H9 (cell line): ENCODE data around the gene SLC5A2. TPM values are rescaled to one million over a fixed set of nuclear protein-coding genes. Genes with fewer than 3 reads are reported as not detected.
A peak's percentile ranks its signal among the peaks of the same experiment; 100 is the strongest.

Experiments
- DNase-seq: peaks from one replicate; pipeline ENCODE4 v3.0.0-alpha.2; 2017
- H2AFZ ChIP-seq: one replicate; pipeline ENCODE4 v1.6.1; 2013; ENCODE audit warnings: mild to moderate bottlenecking, low read length, control low read depth, moderate library complexity
- H2AK5ac ChIP-seq: 2 replicates; pipeline ENCODE4 v1.6.1; 2013; ENCODE audit warnings: low read length, control low read depth, mixed read lengths; ENCODE audit not compliant: insufficient read length
- H2BK120ac ChIP-seq: one replicate; pipeline ENCODE4 v1.6.1; 2013; ENCODE audit warnings: low read depth, mild to moderate bottlenecking, low read length, control low read depth, inconsistent platforms; ENCODE audit not compliant: poor library complexity, severe bottlenecking
- H2BK12ac ChIP-seq: 2 replicates; pipeline ENCODE4 v1.6.1; 2013; ENCODE audit warnings: low read length, control low read depth, mixed read lengths, low read depth; ENCODE audit not compliant: insufficient read length
- H2BK15ac ChIP-seq: 2 replicates; pipeline ENCODE4 v1.6.1; 2013; ENCODE audit warnings: low read depth, low read length, control low read depth
- H2BK20ac ChIP-seq: one replicate; pipeline ENCODE4 v1.6.1; 2013; ENCODE audit warnings: low read depth, mild to moderate bottlenecking, low read length, control low read depth, inconsistent platforms; ENCODE audit not compliant: poor library complexity, severe bottlenecking
- H2BK5ac ChIP-seq: 2 replicates; pipeline ENCODE4 v1.6.1; 2013; ENCODE audit warnings: low read length, control low read depth, mixed read lengths; ENCODE audit not compliant: insufficient read length
- H3K14ac ChIP-seq: 2 replicates; pipeline ENCODE4 v1.6.1; 2013; ENCODE audit warnings: low read length, control low read depth; ENCODE audit not compliant: insufficient read depth
- H3K18ac ChIP-seq: 2 replicates; pipeline ENCODE4 v1.6.1; 2013; ENCODE audit warnings: low read depth, mild to moderate bottlenecking, mixed read lengths, low read length, control low read depth; ENCODE audit not compliant: insufficient read length
- H3K23ac ChIP-seq: 2 replicates; pipeline ENCODE4 v1.6.1; 2013; ENCODE audit warnings: low read length, control low read depth, mixed read lengths, low read depth; ENCODE audit not compliant: insufficient read length
- H3K23me2 ChIP-seq: 2 replicates; pipeline ENCODE4 v1.6.1; 2013; ENCODE audit warnings: low read depth, mild to moderate bottlenecking, mixed read lengths, low read length, control low read depth; ENCODE audit not compliant: insufficient read length, poor library complexity, severe bottlenecking
- H3K27ac ChIP-seq: 2 replicates; pipeline ENCODE4 v1.5.1; 2013; ENCODE audit warnings: low read length, control low read depth, mixed read lengths, low read depth; ENCODE audit not compliant: insufficient read length
- H3K27me3 ChIP-seq: 2 replicates; pipeline ENCODE4 v1.6.1; 2013; ENCODE audit warnings: low read length, control low read depth, inconsistent platforms; ENCODE audit not compliant: insufficient read depth
- H3K4ac ChIP-seq: 2 replicates; pipeline ENCODE4 v1.6.1; 2013; ENCODE audit warnings: low read depth, mild to moderate bottlenecking, control low read depth, inconsistent platforms, low read length, moderate library complexity
- H3K4me1 ChIP-seq: 2 replicates; pipeline ENCODE4 v1.6.1; 2013; ENCODE audit warnings: low read length, control low read depth, inconsistent platforms; ENCODE audit not compliant: insufficient read depth
- H3K4me2 ChIP-seq: 2 replicates; pipeline ENCODE4 v1.6.1; 2013; ENCODE audit warnings: low read length, control low read depth, mixed read lengths; ENCODE audit not compliant: insufficient read length, insufficient read depth
- H3K56ac ChIP-seq: 2 replicates; pipeline ENCODE4 v1.6.1; 2013; ENCODE audit warnings: low read depth, mild to moderate bottlenecking, mixed read lengths, low read length, control low read depth; ENCODE audit not compliant: insufficient read length
- H3K79me1 ChIP-seq: 2 replicates; pipeline ENCODE4 v1.6.1; 2013; ENCODE audit warnings: low read depth, mild to moderate bottlenecking, moderate library complexity, low read length, control low read depth, inconsistent platforms; ENCODE audit not compliant: insufficient read depth, poor library complexity, severe bottlenecking
- H3K79me2 ChIP-seq: 2 replicates; pipeline ENCODE4 v1.6.1; 2013; ENCODE audit warnings: low read length, control low read depth, inconsistent platforms; ENCODE audit not compliant: insufficient read depth
- H3K9ac ChIP-seq: 2 replicates; pipeline ENCODE4 v1.6.1; 2013; ENCODE audit warnings: low read length, control low read depth, mixed read lengths; ENCODE audit not compliant: insufficient read length; ENCODE audit errors: extremely low read depth
- H3K9me3 ChIP-seq: one replicate; pipeline ENCODE4 v1.6.1; 2013; ENCODE audit warnings: low read depth, low read length, inconsistent platforms; ENCODE audit not compliant: control insufficient read depth
- H3T11ph ChIP-seq: one replicate; pipeline ENCODE4 v1.6.1; 2013; ENCODE audit warnings: mild to moderate bottlenecking, low read length, control low read depth, inconsistent platforms
- H4K20me1 ChIP-seq: one replicate; pipeline ENCODE4 v1.6.1; 2013; ENCODE audit not compliant: control insufficient read depth, insufficient read length, insufficient read depth
- H4K5ac ChIP-seq: 2 replicates; pipeline ENCODE4 v1.6.1; 2013; ENCODE audit warnings: low read depth, mild to moderate bottlenecking, mixed read lengths, low read length, control low read depth; ENCODE audit not compliant: insufficient read length
- H4K8ac ChIP-seq: replicated peaks from 2 replicates; pipeline ENCODE4 v1.6.1; 2013; ENCODE audit warnings: low read length, control low read depth, mixed read lengths, low read depth; ENCODE audit not compliant: insufficient read length
- H4K91ac ChIP-seq: 2 replicates; pipeline ENCODE4 v1.6.1; 2013; ENCODE audit warnings: low read depth, mild to moderate bottlenecking, moderate library complexity, mixed read lengths, low read length, control low read depth; ENCODE audit not compliant: insufficient read length
- H3K27ac Mint-ChIP-seq, 3 experiments: 2 replicates in 2 of 3; 3 replicates in 1 of 3; pipeline ENCODE4 v1.8.0; 2020 to 2021; ENCODE audit warnings: mixed read lengths in 3 of 3, mild to moderate bottlenecking in 1 of 3, moderate library complexity in 1 of 3
- H3K27me3 Mint-ChIP-seq: 2 replicates; pipeline ENCODE4 v1.8.0; 2021; ENCODE audit warnings: low read depth, mild to moderate bottlenecking, moderate library complexity, mixed read lengths
- H3K36me3 Mint-ChIP-seq, 3 experiments: 2 replicates in 2 of 3; 3 replicates in 1 of 3; pipeline ENCODE4 v1.8.0; 2020 to 2021; ENCODE audit warnings: low read depth in 3 of 3, mixed read lengths in 3 of 3; ENCODE audit not compliant: insufficient read depth in 1 of 3
- H3K4me1 Mint-ChIP-seq, 2 experiments: 2 replicates each; pipeline ENCODE4 v1.8.0; 2020; ENCODE audit warnings: mixed read lengths in 2 of 2
- H3K4me3 Mint-ChIP-seq, 2 experiments: 2 replicates in 1 of 2; 3 replicates in 1 of 2; pipeline ENCODE4 v1.8.0; 2020 to 2021; ENCODE audit warnings: mild to moderate bottlenecking in 2 of 2, mixed read lengths in 2 of 2, moderate library complexity in 1 of 2
- H3K9me3 Mint-ChIP-seq, 2 experiments: 2 replicates in 1 of 2; 3 replicates in 1 of 2; pipeline ENCODE4 v1.8.0; 2020; ENCODE audit warnings: mild to moderate bottlenecking in 2 of 2, mixed read lengths in 2 of 2, moderate library complexity in 1 of 2
- CTCF ChIP-seq: fragments of 200-600 bp; sonication (generic); conservative IDR thresholded peaks from 3 replicates; pipeline ENCODE4 v1.8.0; 2021; ENCODE audit warnings: antibody characterized with exemption, mild to moderate bottlenecking
- WGBS: extraction: QIAGEN DNeasy Blood & Tissue Kit; methylation state at CpG from one replicate; pipeline ENCODE4 v1.1.7; 2013; ENCODE audit warnings: missing lambda C conversion rate, low lambda C conversion rate, mixed read lengths; ENCODE audit not compliant: insufficient read length; ENCODE audit errors: extremely low coverage; 5-methylcytosine and 5-hydroxymethylcytosine counted together
- total RNA-seq: library from RNA; stranded (reverse); gene quantifications from 2 replicates; pipeline ENCODE4 v1.2.1, GENCODE V29; 2021

Gene SLC5A2
- total RNA-seq, 1 experiment from 2014 or later = 0.52 TPM

- Mint-ChIP-seq H3K4me1 (peaks cover 18 to 24% of the 10 kb centered on the region in 2 experiments), H3K4me3 (peak overlapping the region; percentile 64 to 83), H3K36me3 (no peaks in the 10 kb centered on the region; a peak in 1 of 7 replicates), H3K27me3 (peaks cover 25% of the 10 kb centered on the region), H3K9me3 (peaks cover 0 to 3% of the 10 kb centered on the region in 2 experiments; a peak in 1 of 5 replicates), H3K27ac (peak overlapping the region in 1 of 3 experiments; percentile 44; a peak in 1 of 7 replicates)
- Histone ChIP-seq H3T11ph (no peak overlapping the region), H3K23me2 (peaks cover 18% of the 10 kb centered on the region), H3K4ac (no peak overlapping the region), H4K91ac (no peak overlapping the region), H3K27ac (no peak overlapping the region), H3K4me2 (peak overlapping the region; percentile 79), H3K14ac (no peak overlapping the region), H3K27me3 (peaks cover 10% of the 10 kb centered on the region; the same call in 1 of the 2 replicates), H2BK5ac (no peak overlapping the region), H2BK15ac (no peak overlapping the region), H3K56ac (no peak overlapping the region), H3K23ac (no peak overlapping the region), H3K9ac (peak overlapping the region; percentile 16), H2BK120ac (no peak overlapping the region), H2BK20ac (no peak overlapping the region), H2AK5ac (no peak overlapping the region), H3K9me3 (no peaks in the 10 kb centered on the region), H4K5ac (no peak overlapping the region), H4K20me1 (no peaks in the 10 kb centered on the region), H3K4me1 (peaks cover 9% of the 10 kb centered on the region; the same call in 1 of the 2 replicates), H3K79me2 (no peaks in the 10 kb centered on the region), H2AFZ (no peak overlapping the region), H3K79me1 (no peaks in the 10 kb centered on the region), H2BK12ac (no peak overlapping the region), H4K8ac (no peak overlapping the region), H3K18ac (peak overlapping the region; percentile 44)
- DNase-seq = peak; percentile 37
- TF ChIP-seq CTCF = no peak
- WGBS = no CpG with 5 or more reads among the region's 17 CpGs
Observed at GRCh38 chr16:31529937-31530312, 47.0 kb downstream of the SLC5A2 start.
